HG02759 (cell line): ENCODE measurements around the gene SLC12A7.
"Not testable (repeated sequence)": the region's sequence is repeated elsewhere in the genome, so short reads cannot be mapped to it uniquely, and the experiment has no call there.

Experiments
- ATAC-seq: cut with Tn5 transposase; IDR thresholded peaks from one replicate; pipeline ENCODE4 v1.9.1; 2021; ENCODE audit warnings: mild to moderate bottlenecking, moderate library complexity; ENCODE audit not compliant: unreplicated experiment

SLC12A7 gene

GRCh38 chr5:1111727-1112289 is at the start of gene SLC12A7:
Gene SLC12A7, minus strand, starts transcription at chr5:1112063. Its CDS starts 72 bp downstream, at chr5:1111991.
- peak; percentile 74 for ATAC-seq

- no peak for ATAC-seq
These were observed 49.4 kb upstream of the SLC12A7 start for GRCh38 chr5:1161108-1161832.

DNA sequence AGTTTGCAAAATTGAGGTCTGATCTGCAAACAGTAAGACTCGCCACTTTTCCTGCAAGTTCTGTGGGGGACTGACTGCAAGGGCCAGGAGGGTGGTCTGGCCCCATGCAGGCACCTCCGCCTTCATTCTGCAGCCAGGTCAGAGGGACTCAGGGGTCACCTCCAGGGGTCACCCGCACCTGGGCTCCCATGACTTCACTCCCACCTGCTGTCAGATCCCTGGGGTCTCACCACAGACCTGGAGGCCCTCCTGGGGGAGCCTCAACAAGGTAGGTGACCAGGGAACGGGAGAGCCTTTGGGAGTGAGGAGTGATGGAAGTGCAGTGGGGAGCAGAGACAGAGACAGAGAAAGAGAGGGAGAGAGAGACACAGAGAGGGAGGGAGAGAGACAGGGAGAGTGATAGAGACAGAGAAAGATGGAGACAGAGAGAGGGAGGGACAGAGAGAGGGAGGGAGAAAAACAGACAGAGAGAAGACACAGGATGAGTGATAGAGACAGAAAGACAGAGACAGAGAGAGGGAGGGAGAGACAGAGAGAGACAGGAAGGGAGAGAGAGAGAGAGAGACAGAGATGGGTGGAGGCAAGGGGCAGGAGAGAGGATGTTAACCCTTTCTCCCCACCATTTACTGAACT is 48.0 kb upstream of the SLC12A7 start:
- no peak for ATAC-seq

DNA sequence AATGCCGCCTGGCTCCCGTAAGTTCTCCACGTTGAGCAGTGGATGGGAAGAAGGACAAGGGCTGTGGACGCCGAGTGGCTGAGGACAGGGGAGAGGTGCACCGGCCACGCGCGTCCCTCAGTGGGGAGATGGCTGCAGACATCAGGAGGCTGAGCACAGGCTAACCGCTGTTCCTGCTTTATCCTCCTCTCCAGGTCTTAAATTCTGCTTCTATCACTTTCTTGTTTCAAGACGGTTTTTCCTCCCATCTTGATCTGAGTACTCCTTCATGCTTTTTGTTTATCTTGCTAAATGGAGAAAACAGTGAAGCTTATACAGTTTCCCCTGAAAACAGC is 47.4 kb upstream of the SLC12A7 start:
- ATAC-seq: no peak

- no peak for ATAC-seq
These were observed 46.9 kb upstream of the SLC12A7 start for GRCh38 chr5:1158647-1159340.

- not testable (repeated sequence) for ATAC-seq
These were observed 45.7 kb upstream of the SLC12A7 start for GRCh38 chr5:1157461-1157986.

DNA sequence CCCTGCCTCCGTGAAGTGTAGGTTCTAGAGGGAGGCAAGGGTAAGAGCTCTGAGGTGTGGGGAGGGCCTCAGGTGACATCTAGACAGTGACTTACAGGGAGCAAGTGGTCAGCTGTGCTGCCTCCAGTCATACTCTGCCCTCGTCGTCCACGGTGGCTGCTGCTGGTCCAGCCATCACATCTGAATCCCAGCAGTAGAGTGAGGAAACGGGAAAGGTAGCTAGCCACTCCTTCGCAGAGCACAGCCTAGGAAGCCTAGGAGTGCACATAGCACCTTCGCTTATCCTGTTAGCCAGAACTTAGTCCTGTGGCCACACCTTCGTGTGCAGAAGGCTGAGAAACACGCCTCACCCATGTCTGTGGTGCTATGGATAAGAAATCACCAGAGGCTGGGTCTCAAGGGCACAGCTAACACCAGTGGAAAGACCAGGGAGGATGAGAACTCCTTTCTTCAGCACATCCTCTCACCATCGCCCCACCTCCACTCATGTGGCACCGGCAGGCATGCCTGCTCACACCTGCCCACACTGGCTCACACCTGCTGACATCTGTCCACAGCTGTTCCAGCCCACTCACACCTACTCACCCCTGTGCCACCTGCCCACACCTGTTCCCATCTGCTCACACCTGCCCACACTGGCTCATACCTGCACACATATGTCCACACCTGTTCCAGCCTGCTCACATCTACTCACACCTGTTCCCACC is 45.0 kb upstream of the SLC12A7 start:
- ATAC-seq: no peak

DNA sequence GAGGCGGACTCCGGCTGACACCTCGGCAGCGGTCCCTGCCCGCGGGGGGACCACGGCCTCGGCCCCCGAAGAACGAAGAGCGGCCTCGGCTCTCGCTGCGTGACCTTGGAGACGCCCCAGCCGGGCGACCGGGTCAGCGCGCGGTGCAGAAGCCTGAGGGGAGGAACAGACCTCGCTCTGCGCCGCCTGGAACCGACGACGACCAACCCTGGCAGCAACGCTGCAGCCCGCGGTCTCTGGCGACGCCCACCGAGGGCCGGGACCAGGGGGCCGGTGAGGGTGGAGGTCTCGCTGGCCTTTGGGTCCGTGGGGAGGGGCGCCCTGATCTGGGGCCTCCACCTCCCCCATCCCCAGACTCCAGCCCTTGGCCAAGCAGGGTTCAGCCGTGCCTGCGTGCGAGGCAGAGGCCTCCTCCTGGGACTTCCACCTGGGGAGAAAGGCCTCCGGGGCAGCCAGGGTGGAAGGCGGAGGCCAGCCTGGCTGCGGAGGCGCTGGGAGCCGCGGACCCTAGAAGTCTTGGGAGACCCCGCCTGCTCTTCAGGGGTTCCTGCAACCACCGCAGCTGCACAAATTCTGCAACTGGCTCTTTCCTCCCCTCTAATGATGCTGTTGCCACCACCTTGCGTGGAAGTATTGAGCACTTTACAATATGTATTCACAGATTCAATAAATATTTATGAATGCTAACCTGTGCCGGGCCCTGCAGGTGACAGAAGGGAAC is 44.3 kb upstream of the SLC12A7 start:
- ATAC-seq: no peak

GRCh38 chr5:1155191-1156032 is 43.5 kb upstream of the SLC12A7 start:
- no peak for ATAC-seq

GRCh38 chr5:1153428-1153827 is 41.6 kb upstream of the SLC12A7 start:
- no peak for ATAC-seq

DNA sequence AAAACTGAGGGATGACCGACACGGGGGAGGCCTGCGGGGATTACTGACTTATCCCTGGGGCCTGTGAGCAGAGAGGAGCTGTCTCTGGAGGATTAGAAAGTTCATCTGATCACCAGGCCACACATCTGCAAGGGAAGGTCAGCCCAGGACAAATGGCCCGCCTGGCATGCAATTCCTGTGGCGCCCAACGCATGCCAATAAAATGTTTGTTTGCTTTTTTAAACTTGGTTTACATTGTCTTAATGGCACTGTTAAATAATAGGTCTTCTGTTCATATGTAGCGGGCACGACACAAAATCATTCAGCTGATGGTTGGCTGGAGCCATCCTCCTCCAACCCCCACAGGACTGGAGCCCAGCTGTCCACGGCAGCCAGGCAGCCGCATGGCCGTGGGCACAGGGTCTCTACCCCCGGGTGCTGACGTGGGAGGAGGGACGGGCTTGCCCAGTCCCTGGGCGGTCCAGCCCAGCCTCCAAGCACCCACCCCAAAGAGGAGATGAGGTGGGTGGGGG is 41.0 kb upstream of the SLC12A7 start:
- no peak for ATAC-seq

DNA sequence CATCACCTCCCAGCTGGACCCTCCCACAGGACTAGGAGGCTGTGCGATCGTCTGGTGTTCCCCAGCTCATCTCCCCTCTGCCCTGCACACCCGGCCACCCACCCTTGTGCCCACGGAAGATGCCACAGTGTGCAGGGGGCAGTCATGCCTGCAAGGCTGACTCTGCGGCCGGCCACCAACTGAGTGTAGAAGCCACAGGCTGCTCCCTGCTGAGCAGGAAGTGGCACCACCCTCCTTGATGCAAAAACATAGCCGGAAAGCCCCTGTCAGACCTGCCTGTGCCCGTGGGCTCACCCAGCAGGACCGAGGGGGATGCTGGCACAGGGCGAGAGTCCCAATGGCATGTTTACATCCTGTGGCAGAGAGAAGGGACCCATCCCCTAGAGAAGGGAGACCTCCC is 40.3 kb upstream of the SLC12A7 start:
- ATAC-seq: no peak

GRCh38 chr5:1151316-1151715 is 39.5 kb upstream of the SLC12A7 start:
- ATAC-seq: no peak

DNA sequence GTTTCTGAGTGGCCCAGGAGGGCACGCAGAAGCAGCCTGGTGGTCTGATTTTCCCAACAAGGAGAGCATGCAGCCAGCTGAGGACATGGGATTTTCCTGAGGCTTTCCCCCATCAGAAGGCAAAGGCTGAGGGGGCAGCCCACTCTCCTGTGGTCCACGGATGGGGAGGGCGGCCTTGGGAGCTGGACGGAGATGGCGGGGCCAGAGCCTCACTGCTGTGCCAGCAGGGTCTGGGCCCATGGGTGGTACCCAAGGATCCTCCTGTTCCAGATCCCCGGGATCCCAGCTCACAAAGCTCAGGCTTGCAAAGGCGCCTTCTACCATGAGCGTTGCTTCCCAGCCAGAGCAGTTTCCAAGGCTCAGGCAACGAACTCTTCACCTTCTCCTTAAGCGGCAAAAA is 39.0 kb upstream of the SLC12A7 start:
- no peak for ATAC-seq

- ATAC-seq: no peak
These were observed 33.0 kb upstream of the SLC12A7 start for GRCh38 chr5:1144638-1145396.

DNA sequence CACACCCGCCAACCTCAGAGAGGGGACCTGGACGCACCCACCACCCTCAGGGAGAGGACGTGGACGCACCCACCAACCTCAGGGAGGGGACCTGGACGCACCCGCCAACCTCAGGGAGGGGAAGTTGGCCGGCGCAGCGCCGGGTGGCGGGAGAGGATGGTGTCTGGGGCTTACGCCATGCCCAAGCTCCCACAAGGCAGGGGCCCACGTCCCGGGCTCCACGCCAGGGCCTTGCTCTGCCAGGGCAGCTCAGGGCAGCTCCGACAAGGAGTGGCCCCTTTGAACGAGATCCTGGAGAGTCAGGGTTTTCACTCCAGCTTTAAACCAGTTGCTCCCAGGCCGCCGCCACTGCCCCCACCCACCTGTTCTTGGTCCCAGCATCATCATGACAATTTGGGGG is 32.2 kb upstream of the SLC12A7 start:
- ATAC-seq: no peak

GRCh38 chr5:1143670-1143951 is 31.7 kb upstream of the SLC12A7 start:
- no peak for ATAC-seq

DNA sequence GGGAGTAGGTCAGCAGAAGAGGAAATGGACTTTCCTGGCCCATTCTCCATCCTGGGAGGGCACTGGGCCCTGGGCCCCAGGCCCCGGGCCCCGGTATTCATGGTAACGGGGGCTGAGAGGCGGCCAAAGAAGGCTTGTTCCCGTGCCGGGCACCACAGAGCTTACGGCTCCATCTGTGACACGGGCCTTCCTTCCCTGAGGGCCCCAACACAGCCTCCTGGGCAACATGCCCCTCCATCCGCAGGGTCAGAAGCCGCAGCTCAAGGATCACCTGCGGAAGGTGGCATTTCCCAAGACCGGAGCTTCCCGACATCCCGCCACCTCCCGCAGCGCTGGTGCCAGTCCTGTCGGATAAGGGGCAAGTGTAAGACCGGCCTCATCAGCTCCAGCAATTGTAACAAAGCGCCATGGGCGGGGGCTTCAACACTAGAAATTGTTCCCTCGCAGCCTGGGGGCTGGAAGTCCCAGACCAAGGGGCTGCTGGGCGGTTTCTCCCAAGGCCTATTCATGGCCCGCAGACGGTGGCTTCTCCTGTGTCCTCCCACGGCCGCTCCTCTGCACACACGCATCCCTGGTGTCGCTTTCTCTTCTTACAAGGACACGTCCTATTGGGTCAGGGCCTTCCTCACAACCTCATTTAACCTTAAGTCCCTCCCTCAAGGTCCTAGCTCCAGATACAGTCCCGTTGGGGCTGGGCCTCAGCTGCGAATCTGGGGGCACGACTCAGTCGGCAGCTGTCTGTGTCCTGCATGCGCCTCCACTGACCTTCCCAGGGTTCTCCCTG is 31.2 kb upstream of the SLC12A7 start:
- ATAC-seq: no peak
